Ovary (tissue), 9 donors: ENCODE results near the gene GALK2. TPM values are rescaled to one million over a fixed set of nuclear protein-coding genes. Genes with fewer than 3 reads are reported as not detected.
"Not testable (repeated sequence)": the region's sequence is repeated elsewhere in the genome, so short reads cannot be mapped to it uniquely, and the experiment has no call there.

Experiments
- DNase-seq, 5 donors: peaks; one replicate each; pipeline ENCODE4 v3.0.0-alpha.2; 2019 to 2020
- H3K27ac ChIP-seq, 2 donors: fragments of 200-600 bp; one replicate each; pipeline versions ENCODE4 v1.5.1 to v1.8.0; 2019 to 2022
- H3K27me3 ChIP-seq: fragments of 200-600 bp; one replicate; pipeline ENCODE4 v1.8.0; 2022
- H3K36me3 ChIP-seq: fragments of 200-600 bp; sonication (generic); one replicate; pipeline ENCODE4 v1.5.1; 2019
- H3K4me1 ChIP-seq: one replicate; pipeline ENCODE4 v1.8.1; 2013; ENCODE audit warnings: mild to moderate bottlenecking, moderate library complexity; ENCODE audit not compliant: insufficient read depth
- H3K4me3 ChIP-seq: fragments of 200-600 bp; sonication (generic); one replicate; pipeline ENCODE4 v1.5.1; 2017
- H3K9me3 ChIP-seq, 2 donors: fragments of 200-600 bp in 1 of 2; sonication (generic) in 1 of 2; one replicate each; pipeline versions ENCODE4 v1.5.1 to v1.8.1; 2013 to 2019; ENCODE audit warnings: mild to moderate bottlenecking in 1 of 2, moderate library complexity in 1 of 2
- EP300 ChIP-seq: sonication (generic); formaldehyde crosslinking; IDR thresholded peaks from one replicate; pipeline ENCODE4 v1.6.1; 2017; ENCODE audit warnings: antibody characterized with exemption
- POLR2A ChIP-seq: fragments of 450-650 bp; IDR thresholded peaks from one replicate; pipeline ENCODE4 v1.6.1; 2017; ENCODE audit warnings: antibody characterized with exemption, mild to moderate bottlenecking, moderate library complexity
- WGBS, 3 donors: extraction: QIAGEN DNeasy Blood & Tissue Kit in 1 of 3; methylation state at CpG; one replicate each; pipeline versions ENCODE4 v1.1.5 to v1.1.7; 2013 to 2017; 5-methylcytosine and 5-hydroxymethylcytosine counted together
- intact Hi-C, 4 donors: fragments of 100-400 bp; cut with DNase I; formaldehyde crosslinking; loops; one replicate each; pipeline versions ENCODE4 v1.11.0 to v1.15.1; 2022 to 2023
- polyA plus RNA-seq, 2 donors: library from polyadenylated mRNA; stranded (reverse); fragments of 200-250 nt in 1 of 2; fragments of 350-450 nt in 1 of 2; fragmentation: Illumina TruSeq in 1 of 2; extraction: RNeasy Lipid Tissue Mini Kit (QIAGEN cat#74804) in 1 of 2; gene quantifications; one replicate each; pipeline ENCODE4 v1.2.3, GENCODE V29; 2013 to 2014
- total RNA-seq, 7 donors: library from RNA; depleted of rRNA in 2 of 7; stranded (reverse); fragments of >200 nt in 2 of 7; fragmentation: NEBNext Ultra II Directional in 3 of 7; extraction: Animal tissue kit (Norgen Biotek cat#: 25700) in 3 of 7; gene quantifications; one replicate each; pipeline versions ENCODE4 v1.1.0 to v1.2.4, GENCODE V29; 2016 to 2023
- TF ChIP-seq, protein P1 (sequence below), 3 donors: fragments of 450-650 bp in 2 of 3; fragments of 200-600 bp in 1 of 3; IDR thresholded peaks; one replicate each; pipeline versions ENCODE4 v1.5.1 to v1.8.0; 2016 to 2022; ENCODE audit warnings: antibody characterized with exemption in 3 of 3, mild to moderate bottlenecking in 1 of 3
- donor health status: DM: no; HTN: no; CAD: no; lungs with moderate emphysema.
- donor health status: DM: no; HTN: no; CAD: no.
- donor health status: Bipolar disorder and iron deficiency.
- donor health status: DM: yes; HTN: yes; CAD: no.
- donor health status: DM: no; HTN: no; CAD: no.
- donor health status: DM: yes; HTN: yes; CAD: no.

GALK2 gene
- total and polyA plus RNA-seq, 9 donors: 14.4 to 49.2 (median 37.9) TPM

GRCh38 chr15:49339656-49340055 is 169.6 kb downstream of the GALK2 start:
- no peak overlapping the region for H3K27ac ChIP-seq
- WGBS, 3 donors: 87 to 92% (median 88%) methylated on average over 9 to 10 of the region's 10 CpGs
- no peaks in the 10 kb centered on the region for H3K27me3 ChIP-seq
- H3K4me3 ChIP-seq: no peak overlapping the region
- intact Hi-C loops: no loop called here
- no peak for TF ChIP-seq EP300
- TF ChIP-seq, protein P1, sequence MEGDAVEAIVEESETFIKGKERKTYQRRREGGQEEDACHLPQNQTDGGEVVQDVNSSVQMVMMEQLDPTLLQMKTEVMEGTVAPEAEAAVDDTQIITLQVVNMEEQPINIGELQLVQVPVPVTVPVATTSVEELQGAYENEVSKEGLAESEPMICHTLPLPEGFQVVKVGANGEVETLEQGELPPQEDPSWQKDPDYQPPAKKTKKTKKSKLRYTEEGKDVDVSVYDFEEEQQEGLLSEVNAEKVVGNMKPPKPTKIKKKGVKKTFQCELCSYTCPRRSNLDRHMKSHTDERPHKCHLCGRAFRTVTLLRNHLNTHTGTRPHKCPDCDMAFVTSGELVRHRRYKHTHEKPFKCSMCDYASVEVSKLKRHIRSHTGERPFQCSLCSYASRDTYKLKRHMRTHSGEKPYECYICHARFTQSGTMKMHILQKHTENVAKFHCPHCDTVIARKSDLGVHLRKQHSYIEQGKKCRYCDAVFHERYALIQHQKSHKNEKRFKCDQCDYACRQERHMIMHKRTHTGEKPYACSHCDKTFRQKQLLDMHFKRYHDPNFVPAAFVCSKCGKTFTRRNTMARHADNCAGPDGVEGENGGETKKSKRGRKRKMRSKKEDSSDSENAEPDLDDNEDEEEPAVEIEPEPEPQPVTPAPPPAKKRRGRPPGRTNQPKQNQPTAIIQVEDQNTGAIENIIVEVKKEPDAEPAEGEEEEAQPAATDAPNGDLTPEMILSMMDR (IDR thresholded peaks at IDR 0.05): no peak
- TF ChIP-seq POLR2A: no peak
- H3K4me1 ChIP-seq: peaks cover 4% of the 10 kb centered on the region
- no peaks in the 10 kb centered on the region for H3K36me3 ChIP-seq
- H3K9me3 ChIP-seq: no peaks in the 10 kb centered on the region
- no peak for DNase-seq

GRCh38 chr15:49343546-49343945 is 173.5 kb downstream of the GALK2 start:
- intact Hi-C loops: no loop called here
- H3K36me3 ChIP-seq: no peaks in the 10 kb centered on the region
- H3K4me1 ChIP-seq: no peaks in the 10 kb centered on the region
- no peak overlapping the region for H3K27ac ChIP-seq
- DNase-seq: no peak
- H3K27me3 ChIP-seq: no peaks in the 10 kb centered on the region
- no peak overlapping the region for H3K4me3 ChIP-seq
- no peaks in the 10 kb centered on the region for H3K9me3 ChIP-seq
- TF ChIP-seq, protein P1 (IDR thresholded peaks at IDR 0.05): no peak
- no peak for TF ChIP-seq POLR2A
- no peak for TF ChIP-seq EP300

DNA sequence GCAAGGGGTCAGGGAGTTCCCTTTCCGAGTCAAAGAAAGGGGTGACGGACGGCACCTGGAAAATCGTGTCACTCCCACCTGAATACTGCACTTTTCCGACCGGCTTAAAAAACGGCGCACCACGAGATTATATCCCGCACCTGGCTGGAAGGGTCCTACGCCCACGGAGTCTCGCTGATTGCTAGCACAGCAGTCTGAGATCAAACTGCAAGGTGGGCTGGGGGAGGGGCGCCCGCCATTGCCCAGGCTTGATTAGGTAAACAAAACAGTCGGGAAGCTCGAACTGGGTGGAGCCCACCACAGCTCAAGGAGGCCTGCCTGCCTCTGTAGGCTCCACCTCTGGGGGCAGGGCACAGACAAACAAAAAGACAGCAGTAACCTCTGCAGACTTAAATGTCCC is 184.4 kb downstream of the GALK2 start:
- WGBS, 3 donors: 85 to 92% (median 91%) methylated on average over 17 of the region's 17 CpGs
- DNase-seq, intact Hi-C loops, H3K4me3 ChIP-seq, H3K27me3 ChIP-seq, H3K36me3 ChIP-seq, H3K9me3 ChIP-seq, H3K4me1 ChIP-seq, H3K27ac ChIP-seq: not testable (repeated sequence)

GRCh38 chr15:49361370-49361769 is 191.3 kb downstream of the GALK2 start:
- no peak for TF ChIP-seq POLR2A
- TF ChIP-seq, protein P1 (IDR thresholded peaks at IDR 0.05): no peak
- TF ChIP-seq EP300: no peak
- Histone ChIP-seq H3K4me1 (no peaks in the 10 kb centered on the region), H3K4me3 (no peak overlapping the region), H3K27me3 (no peaks in the 10 kb centered on the region), H3K9me3 (no peaks in the 10 kb centered on the region), H3K27ac (no peak overlapping the region), H3K36me3 (no peaks in the 10 kb centered on the region)
- WGBS, 3 donors: 81 to 89% (median 87%) methylated on average over 3 of the region's 3 CpGs
- intact Hi-C loops: no loop called here
- DNase-seq: no peak

- Histone ChIP-seq H3K27ac (no peak overlapping the region), H3K4me3 (no peak overlapping the region), H3K4me1 (no peaks in the 10 kb centered on the region), H3K9me3 (no peaks in the 10 kb centered on the region), H3K36me3 (no peaks in the 10 kb centered on the region), H3K27me3 (no peaks in the 10 kb centered on the region)
- 96 to 98% (median 97%) methylated on average over 22 of the region's 22 CpGs for WGBS, 3 donors
- no peak for DNase-seq
- TF ChIP-seq EP300: no peak
- TF ChIP-seq, protein P1 (IDR thresholded peaks at IDR 0.05): no peak
- TF ChIP-seq POLR2A: no peak
- intact Hi-C loops: no loop called here
Measured at GRCh38 chr15:49366496-49366895, 196.4 kb downstream of the GALK2 start.
